ENCODE data around the gene SMU1. TPM values are rescaled to one million over a fixed set of nuclear protein-coding genes. Genes with fewer than 3 reads are reported as not detected.
A peak's percentile ranks its signal among the peaks of the same experiment; 100 is the strongest.

Gene SMU1
- total RNA-seq, 1 experiment from 2014 or later, result 23.2 TPM

DNA sequence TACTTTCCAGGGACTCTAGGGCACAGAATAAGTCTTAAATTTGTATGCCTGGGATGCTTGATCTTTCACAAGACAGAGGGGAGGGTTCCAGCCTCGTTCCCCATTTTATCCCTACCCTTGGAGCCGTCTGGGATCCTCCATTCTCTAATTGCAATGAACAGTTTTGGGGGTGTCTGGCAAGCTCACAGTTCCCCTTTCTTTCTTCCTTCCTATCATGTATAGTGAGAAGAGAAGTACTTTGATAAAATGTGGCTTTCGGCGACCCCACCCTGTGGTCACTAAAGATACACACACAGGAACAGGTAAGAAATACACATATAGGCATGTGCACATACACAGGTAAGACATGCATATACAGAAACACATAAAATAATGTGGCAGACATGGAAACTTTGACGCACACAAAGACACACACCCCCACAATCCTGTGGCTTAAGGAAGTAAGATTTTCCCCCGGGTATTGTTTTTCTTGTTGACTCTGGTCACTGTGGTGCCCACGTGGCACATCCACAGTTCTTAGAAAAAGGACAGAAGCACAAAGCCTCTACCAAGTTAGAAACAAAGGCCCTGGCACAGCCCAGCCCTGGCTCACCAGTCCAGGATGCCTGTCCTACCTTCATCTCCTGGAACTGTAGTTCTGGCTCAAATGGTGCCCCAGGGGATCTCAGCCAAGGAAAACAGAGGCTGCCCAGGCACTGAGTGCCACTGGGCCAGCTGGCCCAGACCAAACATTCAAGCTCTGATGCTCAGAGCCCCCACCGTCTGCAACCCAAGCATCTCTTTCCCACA, 6.3 kb upstream of the SMU1 start:
- Mint-ChIP-seq H3K9me3 (peaks cover 14% of the 10 kb centered on the region), H3K27me3 (ENCODE audit: low read depth) (peaks cover 23% of the 10 kb centered on the region), H3K4me3 (no peak overlapping the region), H3K4me1 (no peaks in the 10 kb centered on the region), H3K27ac (no peak overlapping the region), H3K36me3 (peaks cover 4% of the 10 kb centered on the region)
- no peak for DNase-seq (ENCODE audit: low spot score)
- CTCF ChIA-PET, result interaction anchor here (1.0 kb wide), 1 partner anchor 88 kb away, joined by 3 read pairs; no protein-coding TSS in a partner anchor
- POLR2A ChIA-PET, result no interaction called here
- TF ChIP-seq, protein P1, sequence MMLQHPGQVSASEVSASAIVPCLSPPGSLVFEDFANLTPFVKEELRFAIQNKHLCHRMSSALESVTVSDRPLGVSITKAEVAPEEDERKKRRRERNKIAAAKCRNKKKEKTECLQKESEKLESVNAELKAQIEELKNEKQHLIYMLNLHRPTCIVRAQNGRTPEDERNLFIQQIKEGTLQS (CRISPR knock-in tag; conservative IDR thresholded peaks at IDR 0.05), result no peak
- TF ChIP-seq FOXJ3 (CRISPR knock-in tag; IDR thresholded peaks at IDR 0.05; ENCODE audit: borderline replicate concordance), result no peak
- ATAC-seq, result no peak

DNA sequence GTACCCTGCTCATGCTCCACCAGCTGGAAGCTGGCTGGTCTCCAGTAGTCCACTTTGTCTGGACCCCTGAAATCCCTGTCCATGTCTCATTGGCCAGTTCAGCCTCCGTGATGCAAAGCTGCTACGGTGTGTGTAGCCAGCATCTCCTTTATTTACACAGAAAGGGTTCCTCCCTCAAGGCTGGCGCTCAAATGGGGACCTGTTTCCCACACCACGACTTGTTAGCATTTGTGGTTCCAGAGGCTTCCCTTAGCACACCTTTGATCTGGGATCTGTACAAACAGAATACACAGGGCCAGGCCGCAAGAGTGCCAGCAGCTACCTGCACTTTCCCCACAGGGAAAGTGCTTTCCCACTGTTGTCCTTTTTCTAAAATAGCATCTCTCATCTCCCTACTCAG, 5.7 kb upstream of the SMU1 start:
- H3K4me3 Mint-ChIP-seq, result no peak overlapping the region
- POLR2A ChIA-PET, result no interaction called here
- peaks cover 4% of the 10 kb centered on the region for H3K36me3 Mint-ChIP-seq
- no peak for DNase-seq (ENCODE audit: low spot score)
- H3K27ac Mint-ChIP-seq, result no peak overlapping the region
- H3K9me3 Mint-ChIP-seq, result peaks cover 14% of the 10 kb centered on the region
- TF ChIP-seq ZNF396 (CRISPR knock-in tag; IDR thresholded peaks at IDR 0.05; ENCODE audit: borderline replicate concordance), result no peak
- TF ChIP-seq ZNF263 (CRISPR knock-in tag; IDR thresholded peaks at IDR 0.05; ENCODE audit: low read depth), result no peak
- TF ChIP-seq, protein P2, sequence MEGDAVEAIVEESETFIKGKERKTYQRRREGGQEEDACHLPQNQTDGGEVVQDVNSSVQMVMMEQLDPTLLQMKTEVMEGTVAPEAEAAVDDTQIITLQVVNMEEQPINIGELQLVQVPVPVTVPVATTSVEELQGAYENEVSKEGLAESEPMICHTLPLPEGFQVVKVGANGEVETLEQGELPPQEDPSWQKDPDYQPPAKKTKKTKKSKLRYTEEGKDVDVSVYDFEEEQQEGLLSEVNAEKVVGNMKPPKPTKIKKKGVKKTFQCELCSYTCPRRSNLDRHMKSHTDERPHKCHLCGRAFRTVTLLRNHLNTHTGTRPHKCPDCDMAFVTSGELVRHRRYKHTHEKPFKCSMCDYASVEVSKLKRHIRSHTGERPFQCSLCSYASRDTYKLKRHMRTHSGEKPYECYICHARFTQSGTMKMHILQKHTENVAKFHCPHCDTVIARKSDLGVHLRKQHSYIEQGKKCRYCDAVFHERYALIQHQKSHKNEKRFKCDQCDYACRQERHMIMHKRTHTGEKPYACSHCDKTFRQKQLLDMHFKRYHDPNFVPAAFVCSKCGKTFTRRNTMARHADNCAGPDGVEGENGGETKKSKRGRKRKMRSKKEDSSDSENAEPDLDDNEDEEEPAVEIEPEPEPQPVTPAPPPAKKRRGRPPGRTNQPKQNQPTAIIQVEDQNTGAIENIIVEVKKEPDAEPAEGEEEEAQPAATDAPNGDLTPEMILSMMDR (IDR thresholded peaks at IDR 0.05), result no peak
- H3K4me1 Mint-ChIP-seq, result no peaks in the 10 kb centered on the region
- CTCF ChIA-PET, result interaction anchor here (1.0 kb wide), 1 partner anchor 88 kb away, joined by 3 read pairs; no protein-coding TSS in a partner anchor
- H3K27me3 Mint-ChIP-seq (ENCODE audit: low read depth), result peaks cover 17% of the 10 kb centered on the region
- no peak for ATAC-seq

DNA sequence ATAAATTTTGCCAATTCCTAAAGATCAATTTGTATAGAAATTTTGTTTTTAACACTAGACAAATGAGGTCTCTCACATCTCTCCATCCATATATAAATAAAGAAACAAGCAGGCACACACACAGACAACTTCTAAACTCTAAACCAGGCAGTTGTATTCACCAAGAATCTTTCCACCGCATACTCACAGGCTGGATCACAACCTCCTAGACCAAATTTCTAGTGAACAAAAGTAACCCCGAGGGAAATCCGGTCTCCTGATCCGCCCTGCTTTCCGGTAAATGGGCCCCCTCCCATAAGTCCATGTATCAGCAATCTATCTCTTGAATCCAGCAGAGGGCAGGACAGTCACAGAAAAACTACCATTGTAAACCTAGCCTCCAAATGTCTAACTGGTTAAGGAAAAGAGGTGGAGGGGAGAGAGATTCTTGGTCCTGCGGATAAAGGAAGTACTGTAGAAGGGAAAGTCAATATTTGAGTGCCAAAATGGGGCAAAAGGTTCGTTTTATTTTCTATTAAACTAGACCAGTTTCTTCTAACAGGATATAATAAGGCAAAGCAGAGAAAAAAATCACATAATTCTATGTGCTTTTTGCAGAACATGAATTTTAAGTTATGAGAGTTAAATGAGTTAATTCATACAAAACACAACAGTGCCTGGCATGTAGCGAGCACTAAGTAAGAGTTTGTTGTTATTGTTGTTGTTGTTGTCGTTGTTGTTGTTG, 4.8 kb upstream of the SMU1 start:
- POLR2A ChIA-PET, result no interaction called here
- H3K4me1 Mint-ChIP-seq, result no peaks in the 10 kb centered on the region
- H3K9me3 Mint-ChIP-seq, result peaks cover 14% of the 10 kb centered on the region
- DNase-seq (ENCODE audit: low spot score), result peak; percentile 42
- H3K36me3 Mint-ChIP-seq, result peaks cover 4% of the 10 kb centered on the region
- CTCF ChIA-PET, result interaction anchor here (3.0 kb wide), 1 partner anchor 145 kb away, joined by 11 read pairs; no protein-coding TSS in a partner anchor
- TF ChIP-seq, protein P3, sequence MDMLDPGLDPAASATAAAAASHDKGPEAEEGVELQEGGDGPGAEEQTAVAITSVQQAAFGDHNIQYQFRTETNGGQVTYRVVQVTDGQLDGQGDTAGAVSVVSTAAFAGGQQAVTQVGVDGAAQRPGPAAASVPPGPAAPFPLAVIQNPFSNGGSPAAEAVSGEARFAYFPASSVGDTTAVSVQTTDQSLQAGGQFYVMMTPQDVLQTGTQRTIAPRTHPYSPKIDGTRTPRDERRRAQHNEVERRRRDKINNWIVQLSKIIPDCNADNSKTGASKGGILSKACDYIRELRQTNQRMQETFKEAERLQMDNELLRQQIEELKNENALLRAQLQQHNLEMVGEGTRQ (CRISPR knock-in tag; IDR thresholded peaks at IDR 0.05), result no peak
- TF ChIP-seq, protein P2 (IDR thresholded peaks at IDR 0.05), result peak; percentile 26; the same call in 1 of the 2 replicates
- H3K4me3 Mint-ChIP-seq, result no peak overlapping the region
- peak; percentile 70 for ATAC-seq
- peaks cover 10% of the 10 kb centered on the region for H3K27me3 Mint-ChIP-seq (ENCODE audit: low read depth)
- H3K27ac Mint-ChIP-seq, result no peak overlapping the region

DNA sequence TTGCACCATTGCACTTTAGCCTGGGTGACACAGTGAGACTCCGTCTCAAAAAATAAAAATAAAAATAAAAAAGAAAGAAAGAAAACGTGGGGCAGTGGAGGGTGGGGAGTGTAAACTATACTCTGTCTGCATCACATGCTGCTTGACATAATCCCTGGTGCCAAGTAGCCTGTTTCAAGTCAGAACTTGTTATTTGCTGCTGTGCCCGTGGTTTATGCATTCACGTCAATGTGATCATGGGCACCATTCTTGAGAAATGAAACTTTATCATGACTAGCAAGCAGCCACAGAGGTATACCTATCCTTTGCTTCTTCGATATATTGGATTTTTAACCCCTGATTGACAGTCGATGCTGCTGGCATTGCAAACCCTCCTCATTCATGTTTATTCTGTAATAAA, 4.1 kb upstream of the SMU1 start:
- H3K27me3 Mint-ChIP-seq (ENCODE audit: low read depth), result peaks cover 3% of the 10 kb centered on the region; the same call in 1 of the 2 replicates
- ATAC-seq (no peak), DNase-seq (ENCODE audit: low spot score) (no peak)
- peaks cover 5% of the 10 kb centered on the region for H3K4me1 Mint-ChIP-seq
- ChIA-PET CTCF (interaction anchor here (0.6 to 3.0 kb wide), 2 partner anchors 146 to 205 kb away, joined by 3 to 11 read pairs; no protein-coding TSS in a partner anchor), POLR2A (no interaction called here)
- peaks cover 4% of the 10 kb centered on the region for H3K36me3 Mint-ChIP-seq
- H3K4me3 Mint-ChIP-seq, result no peak overlapping the region
- H3K9me3 Mint-ChIP-seq, result peaks cover 9% of the 10 kb centered on the region
- H3K27ac Mint-ChIP-seq, result no peak overlapping the region
- no peak for TF ChIP-seq ZBTB21 (CRISPR knock-in tag; IDR thresholded peaks at IDR 0.05; ENCODE audit: borderline replicate concordance)
- no peak for TF ChIP-seq GABPB1 (CRISPR knock-in tag; IDR thresholded peaks at IDR 0.05)
- TF ChIP-seq SOX15 (CRISPR knock-in tag; IDR thresholded peaks at IDR 0.05), result no peak
- TF ChIP-seq, protein P4, sequence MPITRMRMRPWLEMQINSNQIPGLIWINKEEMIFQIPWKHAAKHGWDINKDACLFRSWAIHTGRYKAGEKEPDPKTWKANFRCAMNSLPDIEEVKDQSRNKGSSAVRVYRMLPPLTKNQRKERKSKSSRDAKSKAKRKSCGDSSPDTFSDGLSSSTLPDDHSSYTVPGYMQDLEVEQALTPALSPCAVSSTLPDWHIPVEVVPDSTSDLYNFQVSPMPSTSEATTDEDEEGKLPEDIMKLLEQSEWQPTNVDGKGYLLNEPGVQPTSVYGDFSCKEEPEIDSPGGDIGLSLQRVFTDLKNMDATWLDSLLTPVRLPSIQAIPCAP (CRISPR knock-in tag; IDR thresholded peaks at IDR 0.05), result no peak
- no peak for TF ChIP-seq ELF4 (CRISPR knock-in tag; IDR thresholded peaks at IDR 0.05; ENCODE audit: low read depth)
- TF ChIP-seq, protein P5, sequence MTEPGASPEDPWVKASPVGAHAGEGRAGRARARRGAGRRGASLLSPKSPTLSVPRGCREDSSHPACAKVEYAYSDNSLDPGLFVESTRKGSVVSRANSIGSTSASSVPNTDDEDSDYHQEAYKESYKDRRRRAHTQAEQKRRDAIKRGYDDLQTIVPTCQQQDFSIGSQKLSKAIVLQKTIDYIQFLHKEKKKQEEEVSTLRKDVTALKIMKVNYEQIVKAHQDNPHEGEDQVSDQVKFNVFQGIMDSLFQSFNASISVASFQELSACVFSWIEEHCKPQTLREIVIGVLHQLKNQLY (CRISPR knock-in tag; IDR thresholded peaks at IDR 0.05), result no peak
- no peak for TF ChIP-seq NFATC4 (CRISPR knock-in tag; IDR thresholded peaks at IDR 0.05)
- no peak for TF ChIP-seq GTF2I (CRISPR knock-in tag; conservative IDR thresholded peaks at IDR 0.05)
- no peak for TF ChIP-seq ZNF671 (CRISPR knock-in tag; IDR thresholded peaks at IDR 0.05)
- no peak for TF ChIP-seq CREM (CRISPR knock-in tag; IDR thresholded peaks at IDR 0.05)
- no peak for TF ChIP-seq IRF2 (CRISPR knock-in tag; IDR thresholded peaks at IDR 0.05; ENCODE audit: borderline replicate concordance, low read depth)
- TF ChIP-seq FOXP1 (CRISPR knock-in tag; IDR thresholded peaks at IDR 0.05; ENCODE audit: borderline replicate concordance), result no peak
- TF ChIP-seq HMGA2 (CRISPR knock-in tag; IDR thresholded peaks at IDR 0.05), result no peak
- TF ChIP-seq, protein P3 (CRISPR knock-in tag; IDR thresholded peaks at IDR 0.05), result no peak

Data from WTC11 (cell line).